Measurements from ENCODE around the gene LASP1NB.
A peak's percentile ranks its signal among the peaks of the same experiment; 100 is the strongest.

LASP1NB gene

GRCh38 chr17:38919316-38920078 lies 5.9 kb upstream of the LASP1NB start:
- Histone ChIP-seq H3K36me3 (peaks cover 31 to 66% (median 54%) of the 10 kb centered on the region in 4 donors), H3K9me3 (no peaks in the 10 kb centered on the region), H3K4me1 (peaks cover 20 to 39% (median 23%) of the 10 kb centered on the region in 4 donors), H3K4me3 (no peak overlapping the region), H3K27me3 (no peaks in the 10 kb centered on the region), H3K27ac (peak overlapping the region in 3 of 4 donors; percentile 49 to 68 (median 60))
- 96 to 97% methylated on average over 16 of the region's 16 CpGs for WGBS, 2 donors
- TF ChIP-seq POLR2A (IDR thresholded peaks at IDR 0.05) (no peak), EP300 (IDR thresholded peaks at IDR 0.05) (no peak), POLR2AphosphoS5 (IDR thresholded peaks at IDR 0.05) (no peak), CTCF (IDR thresholded peaks at IDR 0.05) (no peak)
- DNase-seq (no peak), ATAC-seq (ENCODE audit: low FRiP score in 2 of 2) (no peak)

- peaks cover 16 to 32% (median 21%) of the 10 kb centered on the region in 4 donors for H3K4me1 ChIP-seq
- DNase-seq (no peak), ATAC-seq (ENCODE audit: low FRiP score in 2 of 2) (no peak)
- 68 to 77% methylated on average over 7 to 9 of the region's 9 CpGs for whole genome bisulfite sequencing, 2 donors
- no peaks in the 10 kb centered on the region for H3K27me3 ChIP-seq
- H3K27ac ChIP-seq = peak overlapping the region in 3 of 4 donors; percentile 49 to 68 (median 60)
- peaks cover 20 to 55% (median 42%) of the 10 kb centered on the region in 4 donors for H3K36me3 ChIP-seq
- no peak for TF ChIP-seq POLR2A (IDR thresholded peaks at IDR 0.05)
- no peak overlapping the region for H3K4me3 ChIP-seq
- no peaks in the 10 kb centered on the region for H3K9me3 ChIP-seq
Measured at GRCh38 chr17:38920374-38921291, 4.8 kb upstream of the LASP1NB start.

- Histone ChIP-seq H3K36me3 (peaks cover 12 to 42% (median 31%) of the 10 kb centered on the region in 4 donors), H3K9me3 (no peaks in the 10 kb centered on the region), H3K4me1 (peaks cover 24 to 43% (median 26%) of the 10 kb centered on the region in 4 donors), H3K4me3 (no peak overlapping the region), H3K27ac (peak overlapping the region in 3 of 4 donors; percentile 35 to 68 (median 60)), H3K27me3 (no peaks in the 10 kb centered on the region)
- ATAC-seq (ENCODE audit: low FRiP score in 2 of 2) (no peak), DNase-seq (no peak)
- WGBS, 2 donors = 73 to 77% methylated on average over 9 to 13 of the region's 13 CpGs
- no peak for TF ChIP-seq POLR2AphosphoS5 (IDR thresholded peaks at IDR 0.05)
- no peak for TF ChIP-seq CTCF (IDR thresholded peaks at IDR 0.05)
Measured at GRCh38 chr17:38921756-38922411, 3.5 kb upstream of the LASP1NB start.

- no peaks in the 10 kb centered on the region for H3K27me3 ChIP-seq
- 51 to 75% methylated on average over 2 to 6 of the region's 6 CpGs for WGBS, 2 donors
- peak overlapping the region; percentile 13 to 68 (median 48) for H3K27ac ChIP-seq
- H3K36me3 ChIP-seq = peaks cover 8 to 34% (median 24%) of the 10 kb centered on the region in 4 donors
- no peak overlapping the region for H3K4me3 ChIP-seq
- H3K4me1 ChIP-seq = peaks cover 24 to 44% (median 26%) of the 10 kb centered on the region in 4 donors
- TF ChIP-seq POLR2A (IDR thresholded peaks at IDR 0.05) (no peak), CTCF (IDR thresholded peaks at IDR 0.05) (peak in 1 of 6 experiments; percentile 15), POLR2AphosphoS5 (IDR thresholded peaks at IDR 0.05) (no peak), EP300 (IDR thresholded peaks at IDR 0.05) (no peak)
- H3K9me3 ChIP-seq = no peaks in the 10 kb centered on the region
- ATAC-seq (ENCODE audit: low FRiP score in 2 of 2) = peak; percentile 65 to 67
- peak; percentile 59 to 73 for DNase-seq
Measured at GRCh38 chr17:38922538-38923297, 2.7 kb upstream of the LASP1NB start.

Data from upper lobe of left lung (tissue), 6 donors.